Keratinocyte (primary cell): ENCODE measurements around the gene SEC14L1. TPM values are rescaled to one million over a fixed set of nuclear protein-coding genes. Genes with fewer than 3 reads are reported as not detected.

Source experiments
- DNase-seq: peaks from one replicate; pipeline ENCODE4 v3.0.0-alpha.2; 2011; ENCODE audit warnings: low read depth, missing footprints, low spot score
- FAIRE-seq: peaks from 2 replicates; lab custom pipeline; 2011; peaks lifted over from hg19 to GRCh38; lab: Jason Lieb, UNC
- H2AFZ ChIP-seq: 2 replicates; pipeline ENCODE4 v1.6.0; 2012; ENCODE audit warnings: low read length, control low read depth, inconsistent platforms; ENCODE audit not compliant: control insufficient read depth
- H3K27ac ChIP-seq: 2 replicates; pipeline ENCODE4 v1.5.1; 2011; ENCODE audit warnings: low read length; ENCODE audit not compliant: control insufficient read depth, insufficient read depth
- H3K27me3 ChIP-seq: 3 replicates; pipeline ENCODE4 v1.6.0; 2011; ENCODE audit warnings: low read length; ENCODE audit not compliant: control insufficient read depth, insufficient read depth; ENCODE audit errors: extremely low read depth
- H3K36me3 ChIP-seq, 2 experiments: 2 replicates in 1 of 2; 3 replicates in 1 of 2; pipeline ENCODE4 v1.5.1; 2011; ENCODE audit warnings: low read length in 2 of 2, mild to moderate bottlenecking in 1 of 2; ENCODE audit not compliant: control insufficient read depth in 2 of 2, insufficient read depth in 2 of 2; ENCODE audit errors: extremely low read depth in 1 of 2
- H3K4me1 ChIP-seq: 3 replicates; pipeline ENCODE4 v1.5.1; 2011; ENCODE audit warnings: low read length; ENCODE audit not compliant: control insufficient read depth, insufficient read depth; ENCODE audit errors: extremely low read depth
- H3K4me2 ChIP-seq: 3 replicates; pipeline ENCODE4 v1.6.0; 2011; ENCODE audit warnings: low read depth, low read length; ENCODE audit not compliant: control insufficient read depth, insufficient read depth; ENCODE audit errors: extremely low read depth
- H3K4me3 ChIP-seq, 3 experiments: fragments of 200-600 bp in 1 of 3; sonication (generic) in 1 of 3; 2 replicates in 2 of 3; 3 replicates in 1 of 3; pipeline ENCODE4 v1.5.1; 2011 to 2016; ENCODE audit warnings: low read length in 3 of 3, mild to moderate bottlenecking in 3 of 3, control low read depth in 2 of 3, inconsistent platforms in 1 of 3, low read depth in 1 of 3, mixed read lengths in 1 of 3, mixed run types in 1 of 3, moderate library complexity in 1 of 3; ENCODE audit not compliant: control insufficient read depth in 2 of 3, insufficient read depth in 2 of 3; ENCODE audit errors: extremely low read depth in 1 of 3
- H3K79me2 ChIP-seq: 2 replicates; pipeline ENCODE4 v1.6.0; 2012; ENCODE audit warnings: low read length; ENCODE audit not compliant: control insufficient read depth, insufficient read depth
- H3K9ac ChIP-seq: 3 replicates; pipeline ENCODE4 v1.6.0; 2011; ENCODE audit warnings: low read length; ENCODE audit not compliant: control insufficient read depth, insufficient read depth; ENCODE audit errors: extremely low read depth
- H3K9me1 ChIP-seq: 3 replicates; pipeline ENCODE4 v1.6.0; 2011; ENCODE audit warnings: low read length; ENCODE audit not compliant: control insufficient read depth, insufficient read depth; ENCODE audit errors: extremely low read depth
- H3K9me3 ChIP-seq: 2 replicates; pipeline ENCODE4 v1.5.1; 2012; ENCODE audit warnings: low read depth, low read length; ENCODE audit not compliant: control insufficient read depth
- H4K20me1 ChIP-seq: 3 replicates; pipeline ENCODE4 v1.6.0; 2011; ENCODE audit warnings: low read length; ENCODE audit not compliant: control insufficient read depth, insufficient read depth; ENCODE audit errors: extremely low read depth
- CTCF ChIP-seq, 3 experiments: IDR thresholded peaks in 1 of 3; conservative IDR thresholded peaks in 1 of 3; optimal IDR thresholded peaks in 1 of 3; 2 replicates in 2 of 3; 3 replicates in 1 of 3; pipeline versions ENCODE3 to v1.5.1; 2011; ENCODE audit warnings: low read length in 3 of 3, mild to moderate bottlenecking in 3 of 3, moderate library complexity in 2 of 3, control low read depth in 1 of 3, inconsistent platforms in 1 of 3; ENCODE audit not compliant: insufficient read depth in 2 of 3; ENCODE audit errors: extremely low read depth in 1 of 3
- EZH2 ChIP-seq: IDR thresholded peaks from one replicate; pipeline ENCODE4 v1.6.1; 2012; ENCODE audit warnings: inconsistent platforms, mild to moderate bottlenecking, low read length, moderate library complexity
- dilution Hi-C: fragments of 300-500 bp; cut with MboI; formaldehyde crosslinking; loops from one replicate; pipeline ENCODE4 v1.7.0; 2020; ENCODE audit warnings: low sequenced_read_pairs; ENCODE audit not compliant: extremely low pct_ligation_motif_present
- polyA plus RNA-seq, 5 experiments: library from polyadenylated mRNA; depleted of rRNA in 3 of 5; stranded (reverse) in 3 of 5; stranded (forward) in 1 of 5; unstranded in 1 of 5; fragments of >200 nt; gene quantifications; 1 replicate in 1 of 5; 2 replicates in 3 of 5; 3 replicates in 1 of 5; pipeline versions ENCODE4 v1.2.1 to v1.2.3, GENCODE V29; 2011 to 2012; ENCODE audit warnings: missing spikeins in 2 of 5, low read depth in 1 of 5, low replicate concordance in 1 of 5

The SEC14L1 gene
- polyA plus RNA-seq, 1 donor (not counting 4 experiments of a cell fraction or from before 2014, with no cell fraction given), result 35.6 TPM

- no peaks in the 10 kb centered on the region for H3K27me3 ChIP-seq
- H3K27ac ChIP-seq, result no peak overlapping the region
- H2AFZ ChIP-seq, result no peak overlapping the region
- H3K4me2 ChIP-seq, result no peak overlapping the region
- no peak overlapping the region for H3K4me3 ChIP-seq
- FAIRE-seq, result no peak
- no peak overlapping the region for H3K9ac ChIP-seq
- no peak for TF ChIP-seq EZH2
- no peak for TF ChIP-seq CTCF (optimal IDR thresholded peaks at IDR 0.05 in 1 of 3, IDR thresholded peaks at IDR 0.05 in 1 of 3, conservative IDR thresholded peaks at IDR 0.05 in 1 of 3; ENCODE audit: extremely low read depth in 1 of 3, insufficient read depth in 2 of 3, low read length in 3 of 3)
- no peaks in the 10 kb centered on the region for H3K9me1 ChIP-seq
- no peak for DNase-seq
- no peaks in the 10 kb centered on the region for H3K36me3 ChIP-seq
- dilution Hi-C loops, result no loop called here
- H3K79me2 ChIP-seq, result no peaks in the 10 kb centered on the region
- H3K4me1 ChIP-seq, result no peaks in the 10 kb centered on the region
- peaks cover 4% of the 10 kb centered on the region for H3K9me3 ChIP-seq
- H4K20me1 ChIP-seq, result no peaks in the 10 kb centered on the region
These were observed 92.4 kb downstream of the SEC14L1 start for GRCh38 chr17:77233127-77233526.

- Histone ChIP-seq H3K9me3 (peaks cover 4% of the 10 kb centered on the region), H2AFZ (no peak overlapping the region), H3K79me2 (no peaks in the 10 kb centered on the region), H3K36me3 (no peaks in the 10 kb centered on the region), H3K27ac (peak overlapping the region; percentile 23), H3K4me1 (no peaks in the 10 kb centered on the region), H4K20me1 (no peaks in the 10 kb centered on the region), H3K4me2 (no peak overlapping the region), H3K4me3 (no peak overlapping the region), H3K27me3 (no peaks in the 10 kb centered on the region), H3K9me1 (no peaks in the 10 kb centered on the region), H3K9ac (no peak overlapping the region)
- dilution Hi-C loops, result no loop called here
- FAIRE-seq (peak; percentile 86), DNase-seq (peak; percentile 76)
- TF ChIP-seq EZH2 (no peak), CTCF (optimal IDR thresholded peaks at IDR 0.05 in 1 of 3, IDR thresholded peaks at IDR 0.05 in 1 of 3, conservative IDR thresholded peaks at IDR 0.05 in 1 of 3; ENCODE audit: extremely low read depth in 1 of 3, insufficient read depth in 2 of 3, low read length in 3 of 3) (peak in 1 of 3 experiments; percentile 21)
These were observed 93.0 kb downstream of the SEC14L1 start for GRCh38 chr17:77233635-77234334.
